ENCODE measurements around the gene B3GNT2. TPM values are rescaled to one million over a fixed set of nuclear protein-coding genes. Genes with fewer than 3 reads are reported as not detected.

The B3GNT2 gene
- total and polyA plus RNA-seq, 7 experiments from 2014 or later, result 16.3 to 37.0 (median 20.3) TPM

GRCh38 chr2:62202019-62202722, 6.3 kb downstream of the B3GNT2 start:
- peak overlapping the region; percentile 17 to 95 (median 69) for H3K27ac Mint-ChIP-seq
- H3K36me3 Mint-ChIP-seq, result peaks cover 0 to 26% (median 3%) of the 10 kb centered on the region in 5 donors
- Histone ChIP-seq H3K4me1 (ENCODE audit: control insufficient read depth in 2 of 2, insufficient read depth in 2 of 2, low read length in 2 of 2) (peaks cover 46 to 72% of the 10 kb centered on the region in 2 donors), H3K27me3 (ENCODE audit: control insufficient read depth in 2 of 2, insufficient read depth in 2 of 2, low read length in 2 of 2) (no peaks in the 10 kb centered on the region), H3K27ac (ENCODE audit: low read depth, low read length) (no peak overlapping the region), H3K36me3 (ENCODE audit: control insufficient read depth in 2 of 3, insufficient read depth in 3 of 3, low read length in 3 of 3) (peaks cover 0 to 4% (median 0%) of the 10 kb centered on the region in 3 experiments), H3K4me3 (ENCODE audit: low read length) (no peak overlapping the region), H3K9me3 (ENCODE audit: control insufficient read depth in 2 of 3, low read length in 3 of 3) (no peaks in the 10 kb centered on the region)
- no peaks in the 10 kb centered on the region for H3K9me3 Mint-ChIP-seq
- peak overlapping the region in 9 of 10 donors; percentile 1 to 92 (median 62) for H3K4me3 Mint-ChIP-seq
- H3K4me1 Mint-ChIP-seq, result peaks cover 76 to 100% (median 93%) of the 10 kb centered on the region in 7 donors
- CTCF ChIA-PET, result no interaction called here
- ATAC-seq (peak; percentile 26), DNase-seq (no peak)
- POLR2A ChIA-PET, result no interaction called here
- intact Hi-C loops (cut with micrococcal nuclease), result no loop called here
- no peaks in the 10 kb centered on the region for H3K27me3 Mint-ChIP-seq

DNA sequence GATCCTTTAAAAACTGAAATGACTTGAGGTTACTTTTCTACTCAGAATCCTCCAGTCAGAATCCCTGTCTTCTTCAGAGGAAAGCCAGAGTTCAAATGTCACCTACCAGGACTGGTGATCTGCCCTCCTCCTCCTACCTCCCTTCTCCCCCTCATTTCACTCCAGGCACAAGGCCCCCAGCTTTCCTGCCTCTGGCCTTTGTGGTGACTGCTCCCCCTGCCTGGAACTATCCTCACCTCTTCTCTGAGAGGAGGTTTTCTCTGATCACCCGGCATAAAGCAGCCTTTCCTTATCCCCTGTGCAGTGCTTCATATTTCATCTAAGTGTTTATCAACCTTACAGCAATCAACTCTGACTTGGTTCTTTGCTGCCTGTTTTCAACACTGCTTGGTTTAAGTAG, 6.8 kb downstream of the B3GNT2 start:
- CTCF ChIA-PET, result no interaction called here

GRCh38 chr2:62203459-62203858, 7.5 kb downstream of the B3GNT2 start:
- Histone ChIP-seq H3K4me3 (ENCODE audit: low read length) (no peak overlapping the region), H3K36me3 (ENCODE audit: control insufficient read depth in 2 of 3, insufficient read depth in 3 of 3, low read length in 3 of 3) (peaks cover 0 to 4% (median 0%) of the 10 kb centered on the region in 3 experiments), H3K4me1 (ENCODE audit: control insufficient read depth in 2 of 2, insufficient read depth in 2 of 2, low read length in 2 of 2) (peaks cover 41 to 79% of the 10 kb centered on the region in 2 donors), H3K27me3 (ENCODE audit: control insufficient read depth in 2 of 2, insufficient read depth in 2 of 2, low read length in 2 of 2) (no peaks in the 10 kb centered on the region), H3K27ac (ENCODE audit: low read depth, low read length) (no peak overlapping the region), H3K9me3 (ENCODE audit: control insufficient read depth in 2 of 3, low read length in 3 of 3) (no peaks in the 10 kb centered on the region)
- intact Hi-C loops (cut with micrococcal nuclease), result no loop called here
- peaks cover 74 to 100% (median 96%) of the 10 kb centered on the region in 7 donors for H3K4me1 Mint-ChIP-seq
- peak overlapping the region in 6 of 10 donors; percentile 14 to 90 (median 47) for H3K4me3 Mint-ChIP-seq
- no peaks in the 10 kb centered on the region for H3K27me3 Mint-ChIP-seq
- H3K9me3 Mint-ChIP-seq, result no peaks in the 10 kb centered on the region
- peaks cover 0 to 26% (median 7%) of the 10 kb centered on the region in 5 donors for H3K36me3 Mint-ChIP-seq
- CTCF ChIA-PET, result no interaction called here
- POLR2A ChIA-PET, result no interaction called here
- ATAC-seq (no peak), DNase-seq (no peak)
- H3K27ac Mint-ChIP-seq, result peak overlapping the region in 7 of 9 donors; percentile 41 to 95 (median 49)

More for the DNA sequence above, 6.8 kb downstream of the B3GNT2 start:
- Mint-ChIP-seq H3K4me1 (peaks cover 74 to 100% (median 96%) of the 10 kb centered on the region in 7 donors), H3K4me3 (peak overlapping the region in 7 of 10 donors; percentile 26 to 90 (median 55)), H3K27me3 (no peaks in the 10 kb centered on the region), H3K9me3 (no peaks in the 10 kb centered on the region), H3K27ac (peak overlapping the region in 8 of 9 donors; percentile 17 to 95 (median 68)), H3K36me3 (peaks cover 0 to 28% (median 3%) of the 10 kb centered on the region in 5 donors)
- Histone ChIP-seq H3K9me3 (ENCODE audit: control insufficient read depth in 2 of 3, low read length in 3 of 3) (no peaks in the 10 kb centered on the region), H3K4me1 (ENCODE audit: control insufficient read depth in 2 of 2, insufficient read depth in 2 of 2, low read length in 2 of 2) (peaks cover 46 to 78% of the 10 kb centered on the region in 2 donors), H3K36me3 (ENCODE audit: control insufficient read depth in 2 of 3, insufficient read depth in 3 of 3, low read length in 3 of 3) (peaks cover 0 to 4% (median 0%) of the 10 kb centered on the region in 3 experiments), H3K27ac (ENCODE audit: low read depth, low read length) (no peak overlapping the region), H3K4me3 (ENCODE audit: low read length) (no peak overlapping the region), H3K27me3 (ENCODE audit: control insufficient read depth in 2 of 2, insufficient read depth in 2 of 2, low read length in 2 of 2) (no peaks in the 10 kb centered on the region)
- POLR2A ChIA-PET, result no interaction called here
- ATAC-seq (no peak), DNase-seq (no peak)
- intact Hi-C loops (cut with micrococcal nuclease), result no loop called here

GRCh38 chr2:62204998-62205496, 9.1 kb downstream of the B3GNT2 start:
- Mint-ChIP-seq H3K4me3 (peak overlapping the region in 2 of 10 donors; percentile 10 to 32), H3K27ac (peak overlapping the region in 4 of 9 donors; percentile 15 to 50 (median 21)), H3K27me3 (no peaks in the 10 kb centered on the region), H3K36me3 (peaks cover 3 to 36% (median 15%) of the 10 kb centered on the region in 5 donors), H3K9me3 (peaks cover 0 to 4% (median 0%) of the 10 kb centered on the region in 11 donors), H3K4me1 (peaks cover 69 to 100% (median 96%) of the 10 kb centered on the region in 7 donors)
- DNase-seq (no peak), ATAC-seq (no peak)
- Histone ChIP-seq H3K9me3 (ENCODE audit: control insufficient read depth in 2 of 3, low read length in 3 of 3) (no peaks in the 10 kb centered on the region), H3K4me1 (ENCODE audit: control insufficient read depth in 2 of 2, insufficient read depth in 2 of 2, low read length in 2 of 2) (peaks cover 25 to 76% of the 10 kb centered on the region in 2 donors), H3K36me3 (ENCODE audit: control insufficient read depth in 2 of 3, insufficient read depth in 3 of 3, low read length in 3 of 3) (peaks cover 0 to 4% (median 0%) of the 10 kb centered on the region in 3 experiments), H3K27me3 (ENCODE audit: control insufficient read depth in 2 of 2, insufficient read depth in 2 of 2, low read length in 2 of 2) (no peaks in the 10 kb centered on the region), H3K27ac (ENCODE audit: low read depth, low read length) (no peak overlapping the region), H3K4me3 (ENCODE audit: low read length) (no peak overlapping the region)
- POLR2A ChIA-PET, result no interaction called here
- intact Hi-C loops (cut with micrococcal nuclease), result no loop called here
- CTCF ChIA-PET, result no interaction called here

DNA sequence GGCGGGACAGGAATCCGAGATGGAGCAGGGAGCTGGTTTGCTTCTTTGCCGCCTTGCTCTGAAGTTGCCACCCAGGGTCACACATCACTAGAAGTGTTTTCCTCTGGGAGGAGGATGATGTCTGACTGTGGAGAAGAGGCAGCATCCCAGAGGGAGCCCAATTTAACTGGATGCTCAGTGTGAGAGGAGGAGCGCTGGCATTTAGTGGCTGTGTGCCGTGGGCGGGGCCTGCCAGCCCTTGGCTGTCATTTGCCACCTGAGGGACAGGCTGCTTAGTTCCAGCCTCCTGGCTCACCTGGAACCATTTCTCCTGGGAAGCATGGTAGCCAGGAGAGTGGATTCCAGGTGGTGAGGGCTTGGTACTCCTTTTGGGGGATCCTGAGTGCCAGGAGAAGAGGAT, 9.6 kb downstream of the B3GNT2 start:
- no peak overlapping the region for H3K4me3 Mint-ChIP-seq
- H3K9me3 Mint-ChIP-seq, result peaks cover 0 to 6% (median 0%) of the 10 kb centered on the region in 11 donors
- Histone ChIP-seq H3K27me3 (ENCODE audit: control insufficient read depth in 2 of 2, insufficient read depth in 2 of 2, low read length in 2 of 2) (no peaks in the 10 kb centered on the region), H3K27ac (ENCODE audit: low read depth, low read length) (no peak overlapping the region), H3K9me3 (ENCODE audit: control insufficient read depth in 2 of 3, low read length in 3 of 3) (no peaks in the 10 kb centered on the region), H3K4me1 (ENCODE audit: control insufficient read depth in 2 of 2, insufficient read depth in 2 of 2, low read length in 2 of 2) (peaks cover 20 to 71% of the 10 kb centered on the region in 2 donors), H3K36me3 (ENCODE audit: control insufficient read depth in 2 of 3, insufficient read depth in 3 of 3, low read length in 3 of 3) (peaks cover 0 to 4% (median 0%) of the 10 kb centered on the region in 3 experiments), H3K4me3 (ENCODE audit: low read length) (no peak overlapping the region)
- H3K4me1 Mint-ChIP-seq, result peaks cover 68 to 98% (median 94%) of the 10 kb centered on the region in 7 donors
- no peaks in the 10 kb centered on the region for H3K27me3 Mint-ChIP-seq
- POLR2A ChIA-PET, result no interaction called here
- peak overlapping the region in 6 of 9 donors; percentile 3 to 82 (median 50) for H3K27ac Mint-ChIP-seq
- DNase-seq, result no peak
- H3K36me3 Mint-ChIP-seq, result peaks cover 3 to 39% (median 18%) of the 10 kb centered on the region in 5 donors
- ATAC-seq, result no peak
- CTCF ChIA-PET, result no interaction called here
- intact Hi-C loops (cut with micrococcal nuclease), result no loop called here

GRCh38 chr2:62206024-62206423, 10.1 kb downstream of the B3GNT2 start:
- Mint-ChIP-seq H3K4me1 (peaks cover 64 to 97% (median 89%) of the 10 kb centered on the region in 7 donors), H3K27ac (peak overlapping the region in 6 of 9 donors; percentile 15 to 82 (median 50)), H3K36me3 (peaks cover 3 to 43% (median 21%) of the 10 kb centered on the region in 5 donors), H3K9me3 (peaks cover 0 to 10% (median 0%) of the 10 kb centered on the region in 11 donors), H3K27me3 (no peaks in the 10 kb centered on the region), H3K4me3 (no peak overlapping the region)
- Histone ChIP-seq H3K36me3 (ENCODE audit: control insufficient read depth in 2 of 3, insufficient read depth in 3 of 3, low read length in 3 of 3) (peaks cover 0 to 4% (median 0%) of the 10 kb centered on the region in 3 experiments), H3K9me3 (ENCODE audit: control insufficient read depth in 2 of 3, low read length in 3 of 3) (no peaks in the 10 kb centered on the region), H3K27me3 (ENCODE audit: control insufficient read depth in 2 of 2, insufficient read depth in 2 of 2, low read length in 2 of 2) (no peaks in the 10 kb centered on the region), H3K27ac (ENCODE audit: low read depth, low read length) (no peak overlapping the region), H3K4me3 (ENCODE audit: low read length) (no peak overlapping the region), H3K4me1 (ENCODE audit: control insufficient read depth in 2 of 2, insufficient read depth in 2 of 2, low read length in 2 of 2) (peaks cover 15 to 66% of the 10 kb centered on the region in 2 donors)
- no peak for ATAC-seq
- ChIA-PET CTCF (no interaction called here), POLR2A (no interaction called here)
- DNase-seq, result no peak
- intact Hi-C loops (cut with micrococcal nuclease), result no loop called here
